AG09319 (cell line): ENCODE measurements around the gene COL6A2.
"Not testable (repeated sequence)": the region's sequence is repeated elsewhere in the genome, so short reads cannot be mapped to it uniquely, and the experiment has no call there.

Experiments used
- DNase-seq: peaks from one replicate; pipeline ENCODE4 v3.0.0-alpha.2; 2010; ENCODE audit warnings: low read depth; ENCODE audit errors: extremely low read depth
- CTCF ChIP-seq: IDR thresholded peaks from 2 replicates; pipeline ENCODE4 v1.5.1; 2011; ENCODE audit warnings: low read depth, mild to moderate bottlenecking, inconsistent platforms, low read length, moderate library complexity

The COL6A2 gene

GRCh38 chr21:46099476-46099875 lies 1.6 kb downstream of the COL6A2 start:
- peak; percentile 35 for TF ChIP-seq CTCF
- DNase-seq = no peak

DNA sequence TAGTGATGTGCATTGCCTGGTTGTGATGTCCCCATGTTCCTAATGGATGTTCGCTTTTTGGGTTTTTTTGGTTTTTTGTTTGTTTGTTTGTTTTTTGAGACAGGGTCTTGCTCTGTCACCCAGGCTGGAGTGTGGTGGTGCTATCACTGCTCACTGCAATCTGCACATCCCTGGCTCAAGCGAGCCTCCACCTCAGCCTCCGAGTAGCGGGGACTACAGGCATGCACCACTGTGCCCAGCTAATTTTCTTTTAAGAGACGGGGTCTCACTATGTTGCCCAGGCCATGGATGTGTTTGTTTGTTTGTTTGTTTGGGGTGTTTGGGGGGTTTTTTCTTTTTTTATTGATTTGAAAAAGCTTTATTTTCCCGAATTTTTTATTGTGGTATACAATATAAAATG lies 2.1 kb downstream of the COL6A2 start:
- no peak for DNase-seq
- no peak for TF ChIP-seq CTCF

- DNase-seq = no peak
- no peak for TF ChIP-seq CTCF
These were observed 2.5 kb downstream of the COL6A2 start for GRCh38 chr21:46100426-46100825.

- TF ChIP-seq CTCF = no peak
- no peak for DNase-seq
These were observed 3.0 kb downstream of the COL6A2 start for GRCh38 chr21:46100906-46101305.

DNA sequence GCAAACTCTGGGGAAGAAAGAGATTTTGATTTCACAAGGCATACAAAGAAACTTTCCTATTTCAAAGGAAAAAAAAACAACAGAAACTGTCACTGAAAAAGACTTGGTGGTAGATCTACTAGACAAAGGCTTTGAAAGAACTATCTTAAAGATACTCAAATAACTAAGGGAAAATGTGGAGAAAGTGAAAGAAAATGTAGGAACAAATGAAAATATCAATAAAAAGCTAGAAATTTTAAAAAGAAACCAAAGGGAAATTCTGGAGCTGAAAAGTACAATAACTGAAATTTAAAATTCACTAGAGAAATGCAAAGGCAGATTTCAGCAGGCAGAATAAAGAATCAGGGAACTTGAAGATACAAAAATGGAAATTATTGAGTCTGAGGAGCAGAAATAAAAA lies 6.2 kb downstream of the COL6A2 start:
- TF ChIP-seq CTCF = no peak
- DNase-seq = no peak

- not testable (repeated sequence) for DNase-seq
These were observed 9.5 kb downstream of the COL6A2 start for GRCh38 chr21:46107376-46107775.

GRCh38 chr21:46108827-46109312 lies 11.0 kb downstream of the COL6A2 start:
- no peak for DNase-seq
- no peak for TF ChIP-seq CTCF

DNA sequence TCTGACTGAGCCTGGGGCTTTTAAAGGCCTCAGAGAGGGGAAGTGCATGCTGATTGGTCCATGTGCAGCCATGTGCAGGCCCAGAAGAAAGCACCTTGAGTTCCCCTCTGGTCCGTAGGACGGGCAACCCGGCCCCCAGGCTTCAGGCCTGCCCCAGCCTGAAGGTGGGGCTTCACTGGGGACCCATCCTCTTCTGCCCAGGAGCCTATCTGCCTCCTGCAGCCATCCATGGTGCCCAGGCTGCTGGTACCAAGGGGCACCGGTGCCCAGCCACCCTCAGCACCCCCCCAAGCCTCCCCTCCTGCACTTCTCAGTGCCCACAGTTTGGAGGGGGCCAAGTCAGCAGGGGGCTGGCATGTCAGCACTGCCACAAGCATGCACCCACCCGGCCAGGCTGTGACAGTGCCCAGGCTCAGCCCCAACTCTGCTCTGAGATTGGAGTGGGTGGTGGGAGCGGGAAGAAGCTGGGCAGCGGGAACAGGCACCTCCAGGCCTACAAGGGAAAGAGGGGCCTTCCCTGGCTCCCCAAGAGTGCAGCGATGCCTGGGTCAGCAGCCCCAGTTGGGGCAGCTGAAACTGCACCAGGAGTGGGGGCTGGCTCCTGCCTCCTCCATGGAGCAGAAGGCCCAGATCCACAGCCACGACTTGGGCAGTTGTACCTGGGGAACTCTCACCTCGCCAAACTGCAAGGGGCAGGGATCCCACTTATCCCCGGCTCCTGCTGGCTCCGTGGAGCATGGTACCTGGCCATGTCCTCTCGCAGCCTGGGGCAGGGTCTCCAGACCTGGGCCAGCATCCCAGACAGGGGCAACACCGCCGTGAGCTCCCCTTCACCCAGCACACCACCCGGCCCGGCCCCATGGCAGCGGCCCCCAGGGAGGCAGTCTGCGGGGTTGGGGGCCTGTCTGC lies 11.7 kb downstream of the COL6A2 start:
- no peak for DNase-seq
- TF ChIP-seq CTCF = no peak
